ENCODE measurements around the gene ZNF597. TPM values are rescaled to one million over a fixed set of nuclear protein-coding genes. Genes with fewer than 3 reads are reported as not detected.

The ZNF597 gene
- total RNA-seq, 2 experiments from 2014 or later = 2.7 TPM

GRCh38 chr16:3434373-3434772, 8.9 kb downstream of the ZNF597 start:
- Mint-ChIP-seq H3K4me3 (no peak overlapping the region), H3K9me3 (peaks cover 8% of the 10 kb centered on the region), H3K27me3 (no peaks in the 10 kb centered on the region), H3K36me3 (peaks cover 26% of the 10 kb centered on the region), H3K4me1 (peaks cover 13% of the 10 kb centered on the region), H3K27ac (peak overlapping the region; percentile 8)
- DNase-seq = no peak

GRCh38 chr16:3431779-3432219, 11.5 kb downstream of the ZNF597 start:
- peaks cover 16% of the 10 kb centered on the region for H3K36me3 Mint-ChIP-seq
- H3K4me1 Mint-ChIP-seq = peaks cover 13% of the 10 kb centered on the region
- DNase-seq = peak; percentile 73
- H3K4me3 Mint-ChIP-seq = peak overlapping the region; percentile 68
- H3K9me3 Mint-ChIP-seq = peaks cover 7% of the 10 kb centered on the region
- H3K27ac Mint-ChIP-seq = peak overlapping the region; percentile 73
- no peaks in the 10 kb centered on the region for H3K27me3 Mint-ChIP-seq

- no peak for DNase-seq
- Mint-ChIP-seq H3K9me3 (peaks cover 37% of the 10 kb centered on the region), H3K27me3 (no peaks in the 10 kb centered on the region), H3K4me3 (no peak overlapping the region), H3K36me3 (peaks cover 33% of the 10 kb centered on the region), H3K4me1 (no peaks in the 10 kb centered on the region), H3K27ac (no peak overlapping the region)
These were observed 29.4 kb downstream of the ZNF597 start for GRCh38 chr16:3413730-3414379.

- Mint-ChIP-seq H3K4me1 (peaks cover 5% of the 10 kb centered on the region), H3K4me3 (no peak overlapping the region), H3K9me3 (peaks cover 50% of the 10 kb centered on the region), H3K27ac (no peak overlapping the region), H3K36me3 (peaks cover 76% of the 10 kb centered on the region), H3K27me3 (no peaks in the 10 kb centered on the region)
- DNase-seq = no peak
These were observed 34.6 kb downstream of the ZNF597 start for GRCh38 chr16:3408561-3409197.

- Mint-ChIP-seq H3K9me3 (peaks cover 31% of the 10 kb centered on the region), H3K27ac (peak overlapping the region; percentile 77), H3K27me3 (no peaks in the 10 kb centered on the region), H3K36me3 (peaks cover 71% of the 10 kb centered on the region), H3K4me1 (peaks cover 23% of the 10 kb centered on the region), H3K4me3 (peak overlapping the region; percentile 97)
- DNase-seq = no peak
These were observed 41.4 kb downstream of the ZNF597 start for GRCh38 chr16:3401719-3402397.

- Mint-ChIP-seq H3K27me3 (no peaks in the 10 kb centered on the region), H3K36me3 (peaks cover 70% of the 10 kb centered on the region), H3K4me1 (peaks cover 23% of the 10 kb centered on the region), H3K27ac (peak within 1 kb of the TSS; percentile 87), H3K4me3 (peak within 1 kb of the TSS; percentile 97), H3K9me3 (peaks cover 30% of the 10 kb centered on the region)
- peak; percentile 99 for DNase-seq
These were observed 42.3 kb downstream of the ZNF597 start, which contains the start of the genes ZNF174 and ZSCAN32 for GRCh38 chr16:3400779-3401688. Gene ZNF174 (plus strand): TSS chr16:3401215. CDS start chr16:3402005, 790 bp downstream. Gene ZSCAN32 (minus strand): TSS chr16:3401004. CDS start chr16:3397557, 3,447 bp downstream.

- Mint-ChIP-seq H3K27ac (peak overlapping the region; percentile 87), H3K4me3 (peak overlapping the region; percentile 97), H3K9me3 (peaks cover 29% of the 10 kb centered on the region), H3K4me1 (peaks cover 23% of the 10 kb centered on the region), H3K27me3 (no peaks in the 10 kb centered on the region), H3K36me3 (peaks cover 71% of the 10 kb centered on the region)
- no peak for DNase-seq
These were observed 42.9 kb downstream of the ZNF597 start for GRCh38 chr16:3400446-3400778.

- H3K36me3 Mint-ChIP-seq = peaks cover 94% of the 10 kb centered on the region
- peaks cover 7% of the 10 kb centered on the region for H3K4me1 Mint-ChIP-seq
- no peak for DNase-seq
- no peak overlapping the region for H3K4me3 Mint-ChIP-seq
- H3K27me3 Mint-ChIP-seq = no peaks in the 10 kb centered on the region
- H3K9me3 Mint-ChIP-seq = peaks cover 56% of the 10 kb centered on the region
- no peak overlapping the region for H3K27ac Mint-ChIP-seq
These were observed 53.5 kb downstream of the ZNF597 start for GRCh38 chr16:3389663-3390338.

- Mint-ChIP-seq H3K4me3 (no peak overlapping the region), H3K36me3 (peaks cover 94% of the 10 kb centered on the region), H3K4me1 (no peaks in the 10 kb centered on the region), H3K9me3 (peaks cover 59% of the 10 kb centered on the region), H3K27me3 (no peaks in the 10 kb centered on the region), H3K27ac (no peak overlapping the region)
- DNase-seq = no peak
These were observed 55.0 kb downstream of the ZNF597 start for GRCh38 chr16:3388325-3388724.

GRCh38 chr16:3383045-3383448, 60.3 kb downstream of the ZNF597 start:
- Mint-ChIP-seq H3K4me1 (no peaks in the 10 kb centered on the region), H3K4me3 (no peak overlapping the region), H3K27ac (no peak overlapping the region), H3K9me3 (peaks cover 66% of the 10 kb centered on the region), H3K27me3 (no peaks in the 10 kb centered on the region), H3K36me3 (peaks cover 98% of the 10 kb centered on the region)
- DNase-seq = no peak

Other genes starting within 250 kb of the ZNF597 start
- 10 to 100 TPM; 12.2 to 12.8 TPM for gene ZNF200, start 208.3 kb downstream of the ZNF597 start, total RNA-seq
- under 1 TPM; 0.08 to 0.12 TPM for gene MEFV, start 186.9 kb downstream of the ZNF597 start, total RNA-seq
- 10 to 100 TPM; 29.7 to 30.5 TPM for gene ZNF263, start 160.0 kb downstream of the ZNF597 start, total RNA-seq
- gene TIGD7, start 138.1 kb downstream of the ZNF597 start, total RNA-seq = 1 to 10 TPM; 4.8 to 5.3 TPM
- 10 to 100 TPM; 34.2 to 35.5 TPM for gene ZNF75A, start 138.0 kb downstream of the ZNF597 start, total RNA-seq
- gene OR2C1, start 87.6 kb downstream of the ZNF597 start, total RNA-seq = not detected
- gene ZSCAN32, start 42.5 kb downstream of the ZNF597 start, total RNA-seq = 10 to 100 TPM; 14.0 to 16.7 TPM
- gene ZNF174, start 42.3 kb downstream of the ZNF597 start, total RNA-seq = 10 to 100 TPM in 1 of 2 experiments, 1 to 10 TPM in 1; 9.8 to 10.5 TPM
- 10 to 100 TPM; 37.5 to 38.2 TPM for gene NAA60, start 176 bp upstream of the ZNF597 start, total RNA-seq
- gene C16orf90, start 52.0 kb upstream of the ZNF597 start, total RNA-seq = not detected
- gene CLUAP1, start 57.5 kb upstream of the ZNF597 start, total RNA-seq = 10 to 100 TPM in 1 of 2 experiments, 1 to 10 TPM in 1; 8.8 to 10.1 TPM
- gene NLRC3, start 133.9 kb upstream of the ZNF597 start, total RNA-seq = 10 to 100 TPM; 12.3 to 12.5 TPM
- gene SLX4, start 168.1 kb upstream of the ZNF597 start, total RNA-seq = 1 to 10 TPM; 9.1 to 9.3 TPM
- gene DNASE1, start 211.2 kb upstream of the ZNF597 start, total RNA-seq = 1 to 10 TPM; 4.6 to 5.8 TPM

Measured in activated naive CD8-positive, alpha-beta T cell treated with anti-CD3 and anti-CD28 coated beads for 36 hours (primary cell).